NOMO-1 (cell line): ENCODE results near the gene RRAD.

Experiments used
- DNase-seq, 2 experiments: peaks; one replicate each; lab custom pipeline; 2025; ENCODE audit not compliant: unreplicated experiment in 2 of 2; lab: John Stamatoyannopoulos, UW

Gene RRAD

DNA sequence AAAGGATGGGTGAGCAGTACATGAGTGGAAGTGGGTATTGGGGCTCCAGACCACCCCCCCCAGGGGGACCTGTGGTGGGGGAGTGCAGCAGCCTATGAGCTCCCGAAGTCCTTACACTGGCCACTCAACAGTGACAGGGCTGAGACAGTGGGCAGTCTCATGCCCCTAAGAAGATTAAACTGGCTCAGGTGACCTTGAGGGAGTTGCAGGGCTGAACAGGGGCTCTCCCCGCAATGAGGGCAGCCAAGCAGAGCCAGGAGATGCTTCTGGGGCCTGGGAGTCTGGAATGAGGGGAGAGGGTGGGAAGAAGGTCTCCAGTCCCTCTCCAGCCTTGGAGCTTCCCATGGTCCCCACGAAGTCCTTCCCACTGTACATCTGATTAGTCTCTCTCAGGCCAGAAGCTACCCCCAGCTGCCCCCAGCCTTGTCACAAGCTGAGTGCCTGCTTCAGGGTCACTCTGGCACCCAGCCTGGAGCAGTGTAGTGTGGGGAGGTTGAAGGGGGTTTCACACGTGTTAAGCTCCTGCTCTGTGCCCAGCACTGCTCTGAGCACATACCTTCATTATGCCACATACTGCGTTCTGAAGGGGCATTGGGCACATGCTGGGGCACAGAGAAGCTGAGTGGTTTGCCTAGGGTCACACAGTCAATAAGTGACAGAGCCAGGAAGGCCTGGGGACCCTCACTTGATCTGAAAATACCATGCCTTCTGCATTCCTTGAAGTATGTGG lies 5.6 kb downstream of the RRAD start:
- DNase-seq = no peak

DNA sequence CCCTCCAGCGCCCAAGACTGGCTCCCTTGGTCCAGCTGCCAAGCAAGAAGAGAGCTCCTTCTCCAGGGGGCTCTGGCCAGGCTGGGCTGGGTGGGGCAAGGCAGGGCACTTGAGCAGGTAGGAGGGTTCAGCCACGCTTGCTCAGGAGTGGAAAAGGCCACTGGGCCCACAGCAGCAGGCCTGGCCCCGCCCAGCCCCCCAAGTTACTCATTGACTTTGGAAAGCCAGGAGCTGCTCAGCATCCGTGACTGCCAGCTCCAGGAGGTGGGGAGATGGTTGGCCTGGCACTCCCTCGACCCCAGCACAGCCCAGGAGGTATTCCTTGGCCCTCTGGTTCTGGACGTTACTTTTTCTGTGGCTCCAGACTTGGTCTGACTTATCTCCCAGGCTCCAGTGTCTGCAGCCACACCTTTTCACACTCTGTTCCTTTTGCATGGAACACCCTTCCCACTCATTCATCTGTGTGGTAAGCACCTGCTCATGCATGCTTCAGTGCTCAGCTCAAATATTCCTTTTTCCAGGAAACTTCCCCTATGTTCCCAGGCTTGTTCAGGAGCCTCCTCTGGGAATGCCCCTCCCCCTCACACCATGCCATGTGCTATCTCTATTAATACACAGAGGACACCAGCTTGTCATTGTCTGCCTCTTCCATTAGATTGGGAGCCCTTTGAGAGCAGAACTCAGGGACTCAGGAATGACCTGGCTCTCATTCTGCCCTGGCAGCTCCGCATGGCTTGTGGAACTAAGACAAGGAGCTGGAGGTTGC lies 6.3 kb downstream of the RRAD start, which contains the start of gene CDH16:
Gene CDH16 (minus strand): TSS at position 83 of the 766 bp plus-strand sequence. CDS start 820 bp downstream, outside the sequence.
- DNase-seq = no peak

DNA sequence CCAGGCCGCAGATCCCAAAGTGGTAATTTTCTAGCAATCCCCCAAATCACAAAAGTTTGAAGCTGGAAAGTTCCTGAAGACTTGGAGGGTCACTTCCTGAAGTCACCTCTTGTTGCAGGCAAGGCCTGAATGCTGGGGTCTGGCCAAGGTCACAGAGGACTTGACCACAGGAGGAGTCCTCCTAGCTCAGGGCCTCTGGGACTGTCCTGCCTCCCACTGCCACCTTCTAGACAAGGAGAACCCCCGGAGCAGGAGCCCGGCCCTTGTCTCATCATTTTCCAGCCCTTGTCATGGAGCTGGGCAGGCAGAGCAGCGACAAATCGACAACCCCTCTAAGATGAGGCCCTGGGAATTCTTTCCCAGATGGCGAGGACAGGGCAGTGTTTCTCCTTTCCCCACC lies 7.0 kb downstream of the RRAD start:
- no peak for DNase-seq

GRCh38 chr16:66917741-66918140 lies 7.6 kb downstream of the RRAD start:
- DNase-seq = no peak

DNA sequence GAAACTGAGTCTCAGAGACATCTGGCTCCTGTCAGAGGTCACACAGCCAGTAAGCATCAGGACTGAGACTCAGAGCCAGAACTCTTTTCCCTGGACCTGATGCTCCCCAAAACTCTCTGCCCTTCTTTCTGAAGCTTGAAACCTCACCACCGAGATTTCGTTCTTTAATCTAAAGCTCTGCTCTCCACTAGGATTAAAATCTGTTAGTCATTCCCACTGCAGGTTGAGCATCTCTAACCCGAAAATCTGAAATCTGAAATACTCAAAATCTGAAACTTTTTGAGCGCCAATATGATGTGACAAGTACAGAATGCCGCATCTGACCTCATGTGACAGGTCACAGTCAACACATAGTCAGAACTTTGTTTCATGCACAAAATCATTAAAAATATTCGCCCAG lies 8.8 kb downstream of the RRAD start:
- DNase-seq = no peak

DNA sequence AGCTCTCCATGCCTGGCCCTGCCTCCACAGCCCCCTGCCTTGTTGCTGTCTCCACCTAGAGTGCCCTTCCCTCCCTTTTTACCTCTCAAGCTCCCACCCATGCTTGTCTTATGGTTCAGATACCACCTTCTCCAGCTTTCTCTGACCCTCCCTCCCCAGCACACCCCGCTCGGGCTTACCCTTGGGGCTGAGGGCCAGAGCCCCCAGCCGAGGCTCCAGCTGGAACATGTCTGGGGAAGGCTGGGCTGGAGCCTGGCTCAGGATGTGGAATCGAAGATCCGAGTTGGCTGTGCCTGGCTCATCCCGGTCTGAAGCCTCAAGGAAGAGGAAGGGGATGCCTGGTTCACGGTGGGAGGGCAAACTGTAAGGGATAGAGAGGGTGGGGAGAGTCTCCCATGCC lies 10.3 kb downstream of the RRAD start:
- no peak for DNase-seq

DNA sequence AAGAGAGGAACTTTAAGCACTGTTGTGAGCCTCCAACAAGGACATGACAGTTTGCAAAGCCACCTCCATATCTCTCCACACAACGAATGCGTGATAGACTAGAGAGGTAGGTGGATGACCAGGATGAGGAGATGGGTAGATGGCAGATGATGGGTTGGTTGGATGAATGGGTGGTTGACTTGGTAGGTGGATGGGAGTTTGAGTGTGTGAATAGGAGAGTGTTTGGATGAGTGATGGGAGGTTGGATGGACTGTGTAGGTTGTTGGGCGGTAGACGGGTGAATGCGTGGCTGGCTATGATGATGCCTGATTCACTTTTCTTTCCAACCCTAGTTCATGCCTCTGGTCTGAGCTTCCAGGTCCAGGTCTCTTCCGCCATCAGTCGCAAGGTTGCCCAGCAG lies 10.8 kb downstream of the RRAD start:
- no peak for DNase-seq

- DNase-seq = no peak
Measured at GRCh38 chr16:66913711-66914110, 11.6 kb downstream of the RRAD start.

DNA sequence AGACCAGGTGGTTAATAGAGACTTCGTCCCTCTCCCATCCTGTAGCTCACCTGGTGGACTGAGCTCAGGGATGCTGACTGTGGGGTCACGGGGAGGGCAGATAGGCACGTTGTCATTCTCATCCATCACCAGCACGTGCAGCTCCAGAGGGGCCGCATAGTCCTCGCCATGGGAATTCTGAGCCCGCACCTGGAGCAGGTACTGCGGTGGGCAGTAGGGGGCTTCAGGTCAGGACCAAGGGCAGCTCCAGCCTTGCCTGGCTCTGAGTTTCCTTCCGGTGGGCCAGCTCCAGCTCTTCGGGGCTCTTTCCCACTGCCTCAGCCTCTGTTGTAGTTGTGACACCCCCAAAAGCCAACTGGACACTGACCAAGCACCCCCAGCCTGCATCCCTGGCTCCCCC lies 12.3 kb downstream of the RRAD start:
- DNase-seq = no peak

DNA sequence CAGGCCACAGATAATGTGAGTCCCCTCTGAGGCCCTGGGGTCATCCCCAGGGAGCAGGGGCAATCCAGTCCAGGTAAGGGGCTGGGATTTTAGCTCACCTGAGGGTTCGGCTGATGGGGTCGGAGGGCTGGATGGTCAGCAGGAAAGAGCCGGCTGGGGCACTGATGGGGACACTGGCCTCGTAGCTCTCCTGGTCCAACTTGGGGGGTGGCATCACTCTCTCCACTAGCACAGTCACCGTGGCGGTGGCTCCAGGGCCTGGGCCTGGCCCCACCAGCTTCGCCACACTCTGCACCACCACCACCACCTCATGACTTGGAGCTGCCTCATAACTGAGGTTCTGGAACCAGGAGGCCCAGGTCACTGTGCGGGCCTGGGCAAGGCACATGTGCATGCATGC lies 13.5 kb downstream of the RRAD start:
- DNase-seq = no peak

- no peak for DNase-seq
Measured at GRCh38 chr16:66911112-66911511, 14.2 kb downstream of the RRAD start.

DNA sequence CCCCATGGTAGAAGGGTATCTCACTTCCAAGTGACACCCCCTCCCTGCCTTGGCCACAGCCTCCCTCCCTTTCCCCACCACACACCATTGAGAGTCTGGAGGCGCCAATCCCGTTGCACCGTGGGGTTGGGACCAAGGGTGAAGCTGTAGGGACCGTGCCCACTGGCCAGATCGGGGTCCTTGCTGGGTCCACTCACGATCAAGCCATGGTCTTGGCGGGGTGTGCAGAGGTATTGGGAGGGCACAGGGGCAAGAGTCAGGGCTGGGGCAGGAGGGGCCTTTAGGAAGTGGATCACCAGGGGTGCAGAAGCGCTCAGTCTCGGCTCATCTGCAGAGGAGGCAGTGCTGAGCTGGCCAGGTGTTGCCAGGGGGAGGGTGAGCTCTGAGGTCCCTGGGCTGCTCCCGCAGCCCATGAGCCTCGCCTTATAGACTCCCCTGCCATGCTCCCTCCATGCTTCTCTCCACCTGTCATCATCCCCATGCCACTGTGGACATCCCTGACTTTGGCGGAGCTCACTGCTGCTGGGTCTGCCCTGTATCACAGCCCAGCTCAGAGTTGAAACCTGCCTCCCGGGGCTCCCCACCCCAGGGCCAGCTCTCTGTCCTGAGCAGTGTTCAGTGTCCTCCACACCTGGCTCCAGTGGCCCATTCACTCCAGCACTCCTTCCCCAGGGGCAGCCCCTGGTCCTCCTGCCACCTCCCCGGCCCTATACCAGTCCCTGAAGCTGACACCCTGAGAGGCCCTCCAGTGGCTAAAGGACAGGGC lies 15.0 kb downstream of the RRAD start:
- no peak for DNase-seq

- no peak for DNase-seq
Measured at GRCh38 chr16:66908762-66909559, 16.4 kb downstream of the RRAD start.

DNA sequence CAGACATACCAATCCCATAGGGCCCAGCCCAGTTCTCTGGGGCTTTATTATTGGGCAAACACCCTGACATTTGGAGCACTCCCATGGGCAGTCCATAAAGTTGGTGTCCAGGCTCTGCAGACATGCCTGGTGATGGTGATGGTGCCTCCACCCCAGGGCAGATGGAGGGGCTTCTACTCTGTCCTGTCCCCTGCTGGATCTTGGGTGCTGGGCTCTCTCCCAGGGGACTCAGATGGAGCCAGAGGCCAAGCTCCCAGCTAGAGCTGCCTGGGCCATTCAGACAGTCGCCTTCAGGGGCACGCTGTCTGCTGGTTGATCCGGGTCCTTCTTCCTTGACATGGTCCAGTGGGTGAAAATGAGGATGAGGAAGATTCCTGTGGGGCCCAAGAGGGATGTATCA lies 17.2 kb downstream of the RRAD start:
- no peak for DNase-seq

DNA sequence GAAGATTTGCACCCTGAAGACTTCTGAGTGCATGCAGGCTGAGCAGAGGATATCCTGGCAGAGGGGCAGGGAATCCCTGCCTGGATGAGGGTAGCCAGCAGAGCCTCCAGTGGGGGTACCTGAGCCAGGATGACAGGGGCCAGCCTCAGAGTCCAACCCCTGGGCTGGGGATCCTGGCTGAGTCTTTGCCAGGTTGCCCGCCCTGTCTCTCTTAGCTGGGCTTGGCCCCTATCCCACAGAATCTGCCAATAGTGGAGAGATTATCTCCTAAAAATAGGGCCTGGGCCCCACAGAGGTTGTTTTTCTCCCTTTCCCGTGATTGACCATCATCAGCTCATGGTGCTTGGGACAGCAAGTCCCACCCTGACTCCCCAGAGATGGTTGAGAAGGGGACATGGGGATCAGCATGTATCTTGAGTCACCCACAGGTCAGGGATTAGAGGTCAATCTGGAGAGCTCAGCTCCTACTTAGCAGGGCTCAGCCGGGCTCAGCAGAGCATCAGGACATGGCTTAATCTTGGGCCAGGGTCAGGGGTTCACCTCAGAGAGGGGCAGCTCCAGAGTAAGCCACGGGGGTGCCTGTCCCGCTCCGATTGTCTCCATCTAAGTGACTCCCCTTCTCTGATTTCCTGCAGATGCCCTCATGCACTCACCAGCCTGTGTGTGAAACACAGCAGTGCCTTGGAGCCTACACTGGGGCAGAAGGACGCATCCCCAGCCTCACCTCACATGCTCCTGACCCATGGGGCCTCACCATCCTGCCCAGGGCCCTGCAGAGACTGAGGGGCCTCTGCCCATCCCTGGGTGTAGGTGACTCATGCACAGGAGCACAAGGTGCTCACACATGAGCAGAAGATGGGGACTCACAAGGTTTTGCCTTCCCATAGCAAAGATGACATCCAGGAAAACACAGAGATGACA lies 18.2 kb downstream of the RRAD start:
- DNase-seq = no peak

DNA sequence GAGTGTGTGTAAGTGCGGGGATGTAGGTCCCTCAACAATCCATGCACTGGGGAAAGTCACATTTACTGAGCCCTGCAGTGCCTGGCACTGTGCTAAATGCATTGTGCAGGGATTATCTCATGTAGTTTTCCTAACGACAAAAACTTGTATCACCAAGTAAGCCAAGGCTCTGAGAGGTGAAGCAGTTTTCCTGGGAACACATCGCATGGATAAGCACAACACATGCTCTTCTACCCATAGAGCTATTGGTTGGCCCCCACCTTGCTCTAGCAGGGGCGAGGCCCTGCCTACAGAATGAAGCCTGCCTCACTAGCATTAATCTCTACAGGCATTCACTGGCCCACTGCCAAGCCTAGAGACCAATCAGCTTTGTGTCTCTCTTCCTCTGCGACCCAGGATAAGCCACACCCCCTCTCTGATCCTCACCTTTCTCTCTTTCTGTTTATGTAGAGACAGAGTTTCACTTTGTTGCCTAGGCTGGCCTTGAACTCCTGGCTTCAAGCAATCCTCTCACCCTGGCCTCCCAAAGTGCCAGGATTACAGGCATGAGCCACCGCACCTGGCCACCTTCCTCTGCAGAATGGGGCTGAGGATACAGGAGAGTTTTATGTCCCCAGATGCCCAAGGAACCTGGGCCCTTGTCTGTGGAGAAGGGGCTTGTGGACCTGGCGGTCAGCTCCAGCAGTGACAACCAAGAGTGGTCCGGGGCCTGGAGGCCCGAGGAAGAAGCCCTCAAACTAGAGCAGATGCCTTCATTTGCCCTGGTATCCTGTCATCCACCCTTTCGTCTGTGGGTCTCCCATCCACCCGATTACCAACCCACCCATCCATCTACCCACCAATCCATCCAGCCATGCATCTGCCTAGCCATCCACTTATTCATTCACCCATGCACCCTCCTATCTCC lies 19.4 kb downstream of the RRAD start:
- DNase-seq = no peak

GRCh38 chr16:66904846-66905632 lies 20.3 kb downstream of the RRAD start:
- no peak for DNase-seq

- DNase-seq = no peak
Measured at GRCh38 chr16:66904428-66904845, 20.9 kb downstream of the RRAD start.
